Activated gamma-delta T cell (primary cell): ENCODE results near the gene MTUS2.

Experiments used
- DNase-seq: peaks from one replicate; lab custom pipeline; 2025; lab: John Stamatoyannopoulos, UW

Gene MTUS2

DNA sequence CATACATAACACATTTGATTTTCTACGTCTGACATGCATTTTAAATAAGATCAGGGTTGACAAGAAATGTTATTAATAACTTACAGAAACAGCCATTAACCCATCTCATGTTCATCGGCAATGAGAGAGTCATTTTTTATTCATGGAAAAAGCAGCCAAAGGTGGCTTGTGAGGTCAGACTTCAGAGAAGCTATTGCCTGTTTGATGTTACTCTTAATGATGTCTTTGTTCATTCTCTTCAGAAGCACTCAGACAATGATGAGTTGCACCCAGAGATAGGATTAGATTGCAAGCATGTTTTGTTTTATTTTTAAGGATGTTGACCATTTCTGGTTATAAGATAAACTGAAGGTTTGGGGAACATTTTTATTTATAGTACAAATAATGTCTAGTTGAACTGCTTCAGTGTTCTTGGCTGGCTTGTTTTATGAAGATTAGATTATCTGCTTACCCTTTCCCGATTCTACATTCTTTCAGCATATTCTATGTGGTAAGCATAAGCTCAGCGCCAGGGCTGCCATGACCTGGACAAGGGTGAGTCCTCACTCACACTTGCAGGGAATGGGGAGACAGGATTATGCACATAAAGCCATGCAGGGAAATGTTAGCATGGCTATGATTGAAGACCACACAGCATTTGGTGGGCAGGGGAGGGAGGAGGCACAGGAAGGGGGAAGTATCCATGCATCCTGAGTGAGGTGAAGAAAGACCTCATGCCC lies 288.1 kb downstream of the MTUS2 start:
- DNase-seq = no peak

GRCh38 chr13:29109987-29110386 lies 289.8 kb downstream of the MTUS2 start:
- no peak for DNase-seq

GRCh38 chr13:29111446-29111845 lies 291.3 kb downstream of the MTUS2 start:
- no peak for DNase-seq

DNA sequence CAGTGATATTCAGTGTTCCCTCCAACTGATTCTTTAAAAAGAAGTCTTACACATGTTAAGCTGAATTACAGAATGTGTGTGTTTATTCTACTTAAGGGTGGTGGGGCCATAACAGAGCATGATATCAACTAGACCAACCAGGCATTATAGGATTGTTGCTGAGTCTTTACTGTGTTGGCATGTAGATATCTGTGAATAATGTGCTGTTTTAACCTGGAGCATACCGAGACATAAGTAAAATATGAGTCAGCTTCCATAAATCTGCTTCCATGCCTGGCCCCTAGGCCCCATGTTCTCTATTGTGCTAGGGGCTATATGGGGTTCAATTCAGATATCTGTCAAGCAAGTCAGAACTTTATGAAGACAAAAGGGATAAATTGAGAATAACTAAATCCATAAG lies 295.7 kb downstream of the MTUS2 start:
- DNase-seq = no peak

- DNase-seq = no peak
These were observed 297.5 kb downstream of the MTUS2 start for GRCh38 chr13:29117663-29118062.

DNA sequence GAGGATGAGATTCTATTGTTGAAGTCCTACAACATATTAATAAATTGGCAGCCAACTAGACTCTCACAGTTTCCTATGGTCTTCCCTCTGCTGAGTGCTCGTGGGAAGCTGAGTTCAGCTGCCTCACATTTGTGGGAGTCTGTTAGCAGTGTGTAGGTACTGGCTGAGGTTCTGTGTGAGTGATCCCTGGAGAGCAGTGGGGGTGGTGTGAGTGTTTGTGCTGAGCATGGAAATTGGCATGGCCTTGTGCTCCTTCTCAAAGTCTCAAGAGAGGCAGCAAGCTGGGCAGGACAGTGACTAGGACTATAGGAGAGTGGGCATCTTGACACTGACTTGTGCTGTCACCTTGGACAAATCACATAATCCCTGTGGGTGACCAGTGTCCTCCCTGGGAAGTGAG lies 298.3 kb downstream of the MTUS2 start:
- DNase-seq = no peak

GRCh38 chr13:29125191-29125933 lies 305.2 kb downstream of the MTUS2 start:
- no peak for DNase-seq

- DNase-seq = no peak
These were observed 305.8 kb downstream of the MTUS2 start for GRCh38 chr13:29125934-29126424.

DNA sequence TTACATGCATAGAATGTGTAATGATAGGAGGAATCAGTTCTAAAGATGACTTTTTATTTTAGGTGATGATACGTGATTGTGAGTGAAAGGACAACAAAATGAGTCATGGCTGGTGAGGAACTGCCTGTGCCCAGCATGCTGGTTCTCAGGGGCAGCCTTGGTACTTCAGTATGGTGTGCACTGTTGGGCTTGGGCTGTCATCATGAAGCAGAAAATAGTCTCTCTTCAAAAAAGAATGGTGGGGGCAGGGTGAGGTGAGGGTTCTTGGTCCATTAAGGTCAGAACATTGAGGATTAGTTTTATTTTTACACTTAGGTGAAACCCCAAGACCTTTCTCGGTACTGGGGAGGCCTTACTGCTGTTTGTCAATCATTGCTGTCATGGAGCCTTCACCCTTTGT lies 309.5 kb downstream of the MTUS2 start:
- no peak for DNase-seq

DNA sequence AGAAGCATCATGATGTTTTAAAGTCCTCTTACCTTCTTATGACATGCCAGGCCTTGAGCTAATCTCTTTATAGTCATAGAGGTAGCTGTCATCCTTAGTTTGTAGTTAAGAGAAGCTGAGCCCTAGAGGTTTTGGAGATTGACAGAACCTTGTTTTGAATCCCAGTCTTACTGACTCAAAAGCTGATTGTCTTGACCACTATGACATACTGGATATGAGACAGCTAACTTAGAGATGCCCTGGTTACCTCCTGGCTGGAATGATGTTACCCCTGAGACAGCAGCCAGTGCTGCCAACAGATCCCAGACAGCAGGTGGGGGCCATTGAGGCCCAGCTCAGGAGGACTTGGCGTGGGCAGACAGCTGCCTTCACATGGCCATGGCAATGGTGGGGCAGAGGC lies 311.0 kb downstream of the MTUS2 start:
- no peak for DNase-seq

DNA sequence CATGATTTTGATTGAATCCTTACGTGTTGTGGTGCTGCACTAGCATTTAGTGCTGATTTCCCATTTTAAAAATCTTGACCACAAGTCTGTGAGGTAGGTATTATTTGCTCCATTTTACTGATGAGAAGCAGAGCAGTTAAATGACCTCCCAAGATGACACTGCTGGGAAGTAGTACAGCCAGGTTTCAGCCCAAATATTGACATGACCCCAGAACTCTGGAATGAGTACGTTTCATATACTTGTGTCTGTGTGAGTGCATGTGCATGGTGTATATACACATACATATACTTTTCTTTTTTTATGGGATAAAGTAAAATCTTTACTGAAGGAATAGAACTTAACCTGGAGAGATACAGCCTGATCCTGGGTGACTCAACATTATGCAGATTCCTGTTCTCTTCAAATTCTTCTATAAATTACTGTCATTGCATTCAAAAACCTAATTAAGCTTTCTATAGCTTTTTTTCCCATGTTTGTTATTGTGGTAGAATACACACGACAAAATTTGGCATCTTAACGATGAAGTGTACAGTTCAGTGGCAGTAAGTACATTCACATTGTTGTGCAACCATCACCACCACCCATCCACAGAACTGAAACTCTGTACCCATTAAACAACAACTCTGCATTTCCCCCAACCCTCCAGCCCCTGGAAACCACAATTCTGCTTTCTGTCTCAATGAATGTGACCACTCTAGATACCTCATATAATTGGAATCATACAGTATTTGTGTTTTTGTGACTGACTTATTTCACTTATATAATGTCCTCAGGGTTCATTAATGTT lies 311.9 kb downstream of the MTUS2 start:
- no peak for DNase-seq

- DNase-seq = no peak
These were observed 316.2 kb downstream of the MTUS2 start for GRCh38 chr13:29136341-29136740.

DNA sequence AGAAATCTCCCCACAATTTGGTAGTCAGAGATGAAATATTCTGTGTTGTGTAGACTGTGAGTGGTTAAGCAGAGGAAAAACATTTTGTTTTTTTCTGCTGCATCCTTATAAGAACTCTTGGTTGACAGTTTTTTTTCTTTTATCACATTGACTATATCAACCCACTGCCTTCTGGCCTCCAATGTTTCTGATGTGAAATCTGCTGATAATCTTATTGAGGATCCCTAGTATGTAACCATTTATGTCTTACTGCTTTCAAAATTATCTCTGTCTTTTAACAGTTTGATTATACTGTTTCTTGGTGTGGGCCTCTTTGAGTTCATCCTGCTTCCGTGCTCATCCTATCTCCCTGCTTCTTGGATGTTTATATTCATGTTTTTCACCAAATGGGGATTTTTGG lies 316.9 kb downstream of the MTUS2 start:
- DNase-seq = no peak

- no peak for DNase-seq
These were observed 317.9 kb downstream of the MTUS2 start for GRCh38 chr13:29137995-29138394.

GRCh38 chr13:29140277-29140676 lies 320.1 kb downstream of the MTUS2 start:
- DNase-seq = no peak

GRCh38 chr13:29143847-29144246 lies 323.7 kb downstream of the MTUS2 start:
- no peak for DNase-seq

- no peak for DNase-seq
These were observed 334.3 kb downstream of the MTUS2 start for GRCh38 chr13:29154390-29154789.

GRCh38 chr13:29156136-29156535 lies 336.0 kb downstream of the MTUS2 start:
- no peak for DNase-seq

DNA sequence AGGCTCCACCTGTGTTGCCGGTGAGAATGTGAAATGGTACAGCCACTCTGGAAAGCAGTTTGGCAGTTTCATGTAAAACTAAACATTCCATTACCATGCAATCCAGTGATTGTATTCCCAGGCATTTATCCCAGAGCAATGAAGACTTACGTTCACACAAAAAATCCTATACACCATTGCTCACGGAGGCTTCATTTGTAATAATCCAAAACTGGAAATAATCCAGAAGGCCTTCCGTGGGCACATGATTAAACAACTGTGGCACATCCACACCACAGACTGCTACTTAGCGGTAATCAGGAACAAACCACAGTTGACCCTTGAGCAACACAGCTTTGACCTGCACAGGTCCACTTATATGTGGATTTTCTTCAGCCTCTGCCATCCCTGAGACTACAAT lies 339.7 kb downstream of the MTUS2 start:
- DNase-seq = no peak

- DNase-seq = no peak
These were observed 340.7 kb downstream of the MTUS2 start for GRCh38 chr13:29160862-29161261.

- DNase-seq = no peak
These were observed 341.5 kb downstream of the MTUS2 start for GRCh38 chr13:29161676-29162075.

DNA sequence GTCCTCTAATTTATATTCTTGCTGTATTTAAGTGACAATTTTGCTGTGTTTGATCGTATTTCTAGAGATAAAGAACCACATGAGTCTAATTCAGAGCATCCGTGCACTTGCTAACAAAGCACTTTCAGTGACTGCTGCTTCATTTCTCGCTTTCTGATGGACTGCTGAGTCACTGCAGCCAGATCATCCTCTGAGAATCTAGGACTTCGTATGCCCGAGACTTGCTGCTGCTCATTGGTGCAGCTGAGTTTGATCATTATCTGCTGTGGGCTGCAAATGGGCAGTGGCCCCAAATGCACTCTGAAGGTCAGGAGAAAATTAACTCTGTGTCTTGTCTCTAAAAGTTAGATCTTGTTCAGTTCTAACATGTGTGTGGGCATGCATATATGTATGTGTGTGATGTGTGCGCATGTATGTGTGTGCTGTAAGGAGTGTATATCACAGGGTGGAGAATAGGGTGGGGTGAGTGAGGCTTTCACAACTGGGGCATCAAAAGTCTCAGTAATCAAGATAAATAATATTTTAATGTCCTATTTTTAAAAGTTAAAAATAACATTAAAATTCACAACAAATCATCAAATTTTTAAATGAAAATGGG lies 342.6 kb downstream of the MTUS2 start:
- no peak for DNase-seq
